Measurements from ENCODE around the gene GIT2.

Gene GIT2

DNA sequence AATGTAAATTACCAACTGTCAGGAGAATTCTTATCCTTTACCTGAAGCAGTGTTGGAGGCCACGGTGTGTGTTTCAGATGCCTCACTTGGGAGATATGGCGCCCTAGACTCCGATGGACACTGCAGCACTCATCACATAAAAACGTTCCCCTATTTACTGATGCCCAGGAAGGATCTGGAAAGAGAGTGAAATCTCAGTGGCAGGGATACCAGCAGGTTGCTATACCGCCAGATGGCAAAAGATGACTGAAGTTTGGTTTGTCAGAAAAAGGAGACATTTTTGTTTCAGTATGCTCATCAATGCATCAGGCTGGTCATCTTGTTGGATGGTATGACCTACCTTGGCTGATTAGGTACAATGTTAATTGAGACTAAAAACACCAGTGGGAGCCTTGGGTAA lies 4.6 kb downstream of the GIT2 start:
- H3K4me3 ChIP-seq (ENCODE audit: low read depth, low read length) = no peak overlapping the region
- ChIA-PET POLR2A (interaction anchor here (0.7 kb wide), 1 partner anchor 91 kb away, joined by 8 read pairs; the partner anchor contains the start of gene TCHP), CTCF (interaction anchor here (0.7 kb wide), 1 partner anchor 38 kb away, joined by 3 read pairs; no protein-coding TSS in a partner anchor)
- H3K27ac ChIP-seq (ENCODE audit: extremely low read depth, low read depth, low read length) = no peak overlapping the region
- H3K4me1 ChIP-seq (ENCODE audit: control insufficient read depth, insufficient read depth, low read length) = no peaks in the 10 kb centered on the region
- no peaks in the 10 kb centered on the region for H3K9me3 ChIP-seq (ENCODE audit: control insufficient read depth, insufficient read depth, low read depth, low read length)
- TF ChIP-seq, protein P1, sequence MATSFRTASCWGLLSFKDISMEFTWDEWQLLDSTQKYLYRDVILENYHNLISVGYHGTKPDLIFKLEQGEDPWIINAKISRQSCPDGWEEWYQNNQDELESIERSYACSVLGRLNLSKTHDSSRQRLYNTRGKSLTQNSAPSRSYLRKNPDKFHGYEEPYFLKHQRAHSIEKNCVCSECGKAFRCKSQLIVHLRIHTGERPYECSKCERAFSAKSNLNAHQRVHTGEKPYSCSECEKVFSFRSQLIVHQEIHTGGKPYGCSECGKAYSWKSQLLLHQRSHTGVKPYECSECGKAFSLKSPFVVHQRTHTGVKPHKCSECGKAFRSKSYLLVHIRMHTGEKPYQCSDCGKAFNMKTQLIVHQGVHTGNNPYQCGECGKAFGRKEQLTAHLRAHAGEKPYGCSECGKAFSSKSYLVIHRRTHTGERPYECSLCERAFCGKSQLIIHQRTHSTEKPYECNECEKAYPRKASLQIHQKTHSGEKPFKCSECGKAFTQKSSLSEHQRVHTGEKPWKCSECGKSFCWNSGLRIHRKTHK (tag by site-specific recombination; IDR thresholded peaks at IDR 0.05) = no peak
- TF ChIP-seq ZFP69B (tag by site-specific recombination; IDR thresholded peaks at IDR 0.05) (no peak), ZNF184 (tag by site-specific recombination; IDR thresholded peaks at IDR 0.05) (no peak), REPIN1 (tag by site-specific recombination; IDR thresholded peaks at IDR 0.05; ENCODE audit: low read depth) (no peak), ZNF266 (tag by site-specific recombination; IDR thresholded peaks at IDR 0.05; ENCODE audit: low read depth) (no peak), YY1 (tag by site-specific recombination; IDR thresholded peaks at IDR 0.05) (no peak)
- peaks cover 13 to 47% of the 10 kb centered on the region in 2 experiments for H3K36me3 ChIP-seq (ENCODE audit: control insufficient read depth in 2 of 2, insufficient read depth in 1 of 2, low read length in 2 of 2)

GRCh38 chr12:109989380-109989779 lies 6.8 kb downstream of the GIT2 start:
- H3K9me3 ChIP-seq (ENCODE audit: control insufficient read depth, insufficient read depth, low read depth, low read length) = no peaks in the 10 kb centered on the region
- H3K4me3 ChIP-seq (ENCODE audit: low read depth, low read length) = no peak overlapping the region
- H3K4me1 ChIP-seq (ENCODE audit: control insufficient read depth, insufficient read depth, low read length) = no peaks in the 10 kb centered on the region
- TF ChIP-seq YY1 (tag by site-specific recombination; IDR thresholded peaks at IDR 0.05) = no peak
- no peak for TF ChIP-seq ZNF426 (tag by site-specific recombination; IDR thresholded peaks at IDR 0.05)
- ChIA-PET CTCF (interaction anchor here (0.6 kb wide), 1 partner anchor 122 kb away, joined by 3 read pairs; no protein-coding TSS in a partner anchor), POLR2A (no interaction called here)
- no peak overlapping the region for H3K27ac ChIP-seq (ENCODE audit: extremely low read depth, low read depth, low read length)
- peaks cover 29 to 64% of the 10 kb centered on the region in 2 experiments for H3K36me3 ChIP-seq (ENCODE audit: control insufficient read depth in 2 of 2, insufficient read depth in 1 of 2, low read length in 2 of 2)

- Histone ChIP-seq H3K9me3 (ENCODE audit: control insufficient read depth, insufficient read depth, low read depth, low read length) (no peaks in the 10 kb centered on the region), H3K4me1 (ENCODE audit: control insufficient read depth, insufficient read depth, low read length) (no peaks in the 10 kb centered on the region), H3K4me3 (ENCODE audit: low read depth, low read length) (no peak overlapping the region), H3K36me3 (ENCODE audit: control insufficient read depth in 2 of 2, insufficient read depth in 1 of 2, low read length in 2 of 2) (peaks cover 34 to 67% of the 10 kb centered on the region in 2 experiments), H3K27ac (ENCODE audit: extremely low read depth, low read depth, low read length) (no peak overlapping the region)
- TF ChIP-seq ZNF202 (tag by site-specific recombination; IDR thresholded peaks at IDR 0.05; ENCODE audit: borderline replicate concordance) (no peak), GFI1B (tag by site-specific recombination; IDR thresholded peaks at IDR 0.05) (no peak), ZNF624 (tag by site-specific recombination; IDR thresholded peaks at IDR 0.05) (no peak), ZNF341 (tag by site-specific recombination; IDR thresholded peaks at IDR 0.05; ENCODE audit: low read depth) (no peak), ZNF366 (tag by site-specific recombination; conservative IDR thresholded peaks at IDR 0.05) (no peak), GLIS1 (tag by site-specific recombination; IDR thresholded peaks at IDR 0.05) (no peak), ZNF701 (tag by site-specific recombination; IDR thresholded peaks at IDR 0.05) (no peak), ZNF623 (tag by site-specific recombination; IDR thresholded peaks at IDR 0.05) (no peak), ZBTB10 (tag by site-specific recombination; IDR thresholded peaks at IDR 0.05) (no peak)
- CTCF ChIA-PET = no interaction called here
- POLR2A ChIA-PET = interaction anchor here (0.7 kb wide), 1 partner anchor 443 kb away, joined by 10 read pairs; no protein-coding TSS in a partner anchor
Observed at GRCh38 chr12:109988903-109989302, 7.3 kb downstream of the GIT2 start.
